ENCODE measurements around the gene MLANA.

MLANA gene

DNA sequence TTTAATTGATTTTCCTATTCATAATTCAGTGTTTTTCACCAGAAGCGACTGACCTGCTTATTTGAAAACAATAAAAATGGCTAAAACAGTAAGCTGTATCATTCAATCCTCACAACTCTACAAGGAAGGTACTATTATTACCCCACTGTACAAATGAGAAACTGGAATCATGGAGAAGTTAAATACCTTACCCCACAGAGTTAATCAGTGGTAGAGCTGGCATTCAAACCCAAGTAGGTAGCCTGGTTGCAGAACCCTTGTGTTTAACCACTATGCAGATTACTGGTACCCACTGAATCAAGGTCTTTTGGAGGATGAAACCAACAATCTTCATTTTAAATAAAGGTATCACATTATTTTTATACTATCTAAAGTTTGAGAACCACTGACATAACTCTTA lies 59.6 kb downstream of the MLANA start:
- TF ChIP-seq, protein P1, sequence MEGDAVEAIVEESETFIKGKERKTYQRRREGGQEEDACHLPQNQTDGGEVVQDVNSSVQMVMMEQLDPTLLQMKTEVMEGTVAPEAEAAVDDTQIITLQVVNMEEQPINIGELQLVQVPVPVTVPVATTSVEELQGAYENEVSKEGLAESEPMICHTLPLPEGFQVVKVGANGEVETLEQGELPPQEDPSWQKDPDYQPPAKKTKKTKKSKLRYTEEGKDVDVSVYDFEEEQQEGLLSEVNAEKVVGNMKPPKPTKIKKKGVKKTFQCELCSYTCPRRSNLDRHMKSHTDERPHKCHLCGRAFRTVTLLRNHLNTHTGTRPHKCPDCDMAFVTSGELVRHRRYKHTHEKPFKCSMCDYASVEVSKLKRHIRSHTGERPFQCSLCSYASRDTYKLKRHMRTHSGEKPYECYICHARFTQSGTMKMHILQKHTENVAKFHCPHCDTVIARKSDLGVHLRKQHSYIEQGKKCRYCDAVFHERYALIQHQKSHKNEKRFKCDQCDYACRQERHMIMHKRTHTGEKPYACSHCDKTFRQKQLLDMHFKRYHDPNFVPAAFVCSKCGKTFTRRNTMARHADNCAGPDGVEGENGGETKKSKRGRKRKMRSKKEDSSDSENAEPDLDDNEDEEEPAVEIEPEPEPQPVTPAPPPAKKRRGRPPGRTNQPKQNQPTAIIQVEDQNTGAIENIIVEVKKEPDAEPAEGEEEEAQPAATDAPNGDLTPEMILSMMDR (IDR thresholded peaks at IDR 0.05; ENCODE audit: poor library complexity, severe bottlenecking), result no peak
- H3K4me3 ChIP-seq (ENCODE audit: severe bottlenecking), result no peak overlapping the region
- no peaks in the 10 kb centered on the region for H3K36me3 ChIP-seq (ENCODE audit: low read depth)
- no peaks in the 10 kb centered on the region for H3K9me3 ChIP-seq (ENCODE audit: severe bottlenecking)
- no peak for ATAC-seq (ENCODE audit: low read depth)
- H3K27me3 ChIP-seq (ENCODE audit: insufficient read depth, poor library complexity, severe bottlenecking), result no peaks in the 10 kb centered on the region
- no peak overlapping the region for H3K27ac ChIP-seq (ENCODE audit: poor library complexity, severe bottlenecking)
- peaks cover 5% of the 10 kb centered on the region for H3K4me1 ChIP-seq (ENCODE audit: insufficient read depth, poor library complexity, severe bottlenecking)
- DNase-seq (ENCODE audit: low spot score), result no peak

- peak; percentile 52 for ATAC-seq (ENCODE audit: low read depth)
- Histone ChIP-seq H3K27ac (ENCODE audit: poor library complexity, severe bottlenecking) (no peak overlapping the region), H3K4me1 (ENCODE audit: insufficient read depth, poor library complexity, severe bottlenecking) (peaks cover 5% of the 10 kb centered on the region), H3K27me3 (ENCODE audit: insufficient read depth, poor library complexity, severe bottlenecking) (no peaks in the 10 kb centered on the region), H3K4me3 (ENCODE audit: severe bottlenecking) (no peak overlapping the region), H3K9me3 (ENCODE audit: severe bottlenecking) (no peaks in the 10 kb centered on the region), H3K36me3 (ENCODE audit: low read depth) (no peaks in the 10 kb centered on the region)
- TF ChIP-seq, protein P1 (IDR thresholded peaks at IDR 0.05; ENCODE audit: poor library complexity, severe bottlenecking), result no peak
- no peak for DNase-seq (ENCODE audit: low spot score)
These were observed 61.1 kb downstream of the MLANA start for GRCh38 chr9:5951686-5952211.

DNA sequence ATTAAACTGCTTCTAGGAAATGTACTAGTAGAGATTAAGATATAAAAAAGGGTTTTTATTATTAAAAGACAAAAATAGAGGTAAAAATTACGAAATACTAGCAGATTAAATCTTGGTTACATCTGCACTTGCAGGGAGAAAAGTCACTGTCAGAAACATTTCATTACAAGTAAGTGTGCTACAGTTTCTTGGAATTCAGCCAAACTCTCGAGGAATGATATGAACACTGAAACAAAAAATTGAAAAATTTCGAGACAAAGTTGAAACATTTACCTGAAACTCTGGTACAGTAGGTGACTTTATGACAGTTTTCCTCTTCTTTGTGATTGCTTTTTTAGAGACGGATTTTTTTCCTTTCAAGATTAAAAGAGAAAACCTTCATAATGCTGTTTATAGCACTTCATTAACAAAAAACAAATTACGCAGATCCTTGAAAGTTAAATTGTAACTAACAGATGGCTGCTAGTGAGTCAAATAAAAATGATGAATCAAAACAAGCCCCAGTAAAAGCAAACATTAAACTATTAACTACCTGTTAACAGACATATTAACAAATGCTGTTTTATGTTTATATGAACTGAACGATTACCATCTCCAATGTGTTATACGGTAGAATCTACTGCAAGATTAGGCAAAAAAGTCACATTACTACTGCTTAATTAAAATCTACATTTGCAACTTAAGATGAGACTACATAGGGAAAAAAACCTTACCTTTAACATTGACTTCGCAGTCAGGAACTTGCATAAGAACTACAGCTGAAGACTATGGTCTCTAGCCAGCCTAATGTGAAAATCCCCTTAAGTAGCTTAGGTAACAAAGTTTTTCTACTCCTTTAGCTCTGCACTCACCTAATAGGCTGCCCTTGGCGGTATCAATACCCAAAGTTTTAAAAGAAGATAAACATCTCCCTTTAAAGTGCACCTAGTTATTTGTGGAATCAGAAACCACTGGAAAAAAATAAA lies 63.3 kb downstream of the MLANA start:
- TF ChIP-seq, protein P1 (IDR thresholded peaks at IDR 0.05; ENCODE audit: poor library complexity, severe bottlenecking), result no peak
- ATAC-seq (ENCODE audit: low read depth), result no peak
- H3K4me3 ChIP-seq (ENCODE audit: severe bottlenecking), result no peak overlapping the region
- no peaks in the 10 kb centered on the region for H3K9me3 ChIP-seq (ENCODE audit: severe bottlenecking)
- no peak overlapping the region for H3K27ac ChIP-seq (ENCODE audit: poor library complexity, severe bottlenecking)
- H3K36me3 ChIP-seq (ENCODE audit: low read depth), result no peaks in the 10 kb centered on the region
- no peak for DNase-seq (ENCODE audit: low spot score)
- H3K27me3 ChIP-seq (ENCODE audit: insufficient read depth, poor library complexity, severe bottlenecking), result no peaks in the 10 kb centered on the region
- H3K4me1 ChIP-seq (ENCODE audit: insufficient read depth, poor library complexity, severe bottlenecking), result peaks cover 5% of the 10 kb centered on the region

- H3K27me3 ChIP-seq (ENCODE audit: insufficient read depth, poor library complexity, severe bottlenecking), result no peaks in the 10 kb centered on the region
- no peaks in the 10 kb centered on the region for H3K9me3 ChIP-seq (ENCODE audit: severe bottlenecking)
- DNase-seq (ENCODE audit: low spot score) (no peak), ATAC-seq (ENCODE audit: low read depth) (no peak)
- no peaks in the 10 kb centered on the region for H3K4me1 ChIP-seq (ENCODE audit: insufficient read depth, poor library complexity, severe bottlenecking)
- H3K4me3 ChIP-seq (ENCODE audit: severe bottlenecking), result no peak overlapping the region
- no peak overlapping the region for H3K27ac ChIP-seq (ENCODE audit: poor library complexity, severe bottlenecking)
- no peaks in the 10 kb centered on the region for H3K36me3 ChIP-seq (ENCODE audit: low read depth)
- TF ChIP-seq, protein P1 (IDR thresholded peaks at IDR 0.05; ENCODE audit: poor library complexity, severe bottlenecking), result no peak
These were observed 66.5 kb downstream of the MLANA start for GRCh38 chr9:5957166-5957565.

- TF ChIP-seq, protein P1 (IDR thresholded peaks at IDR 0.05; ENCODE audit: poor library complexity, severe bottlenecking), result no peak
- Histone ChIP-seq H3K4me1 (ENCODE audit: insufficient read depth, poor library complexity, severe bottlenecking) (no peaks in the 10 kb centered on the region), H3K4me3 (ENCODE audit: severe bottlenecking) (no peak overlapping the region), H3K36me3 (ENCODE audit: low read depth) (no peaks in the 10 kb centered on the region), H3K9me3 (ENCODE audit: severe bottlenecking) (no peaks in the 10 kb centered on the region), H3K27me3 (ENCODE audit: insufficient read depth, poor library complexity, severe bottlenecking) (no peaks in the 10 kb centered on the region), H3K27ac (ENCODE audit: poor library complexity, severe bottlenecking) (no peak overlapping the region)
- no peak for DNase-seq (ENCODE audit: low spot score)
- no peak for ATAC-seq (ENCODE audit: low read depth)
These were observed 67.6 kb downstream of the MLANA start for GRCh38 chr9:5958273-5958672.

Data from RWPE2 (cell line).